T-helper 2 cell treated with Interferon-gamma antibody and Interleukin-4, amounts not matched to agents 5 μg/mL and 100 μg/mL, for 36 hours (primary cell): Measurements from ENCODE around the gene ACOT13.
A peak's percentile ranks its signal among the peaks of the same experiment; 100 is the strongest.
"Not testable (repeated sequence)": the region's sequence is repeated elsewhere in the genome, so short reads cannot be mapped to it uniquely, and the experiment has no call there.

Experiments used
- DNase-seq: peaks from one replicate; pipeline ENCODE4 v3.0.0; 2021; ENCODE audit warnings: low spot score
- H3K27ac Mint-ChIP-seq: one replicate; pipeline ENCODE4 v1.8.0; 2021; ENCODE audit warnings: mild to moderate bottlenecking, mixed read lengths
- H3K27me3 Mint-ChIP-seq: one replicate; pipeline ENCODE4 v1.8.0; 2021; ENCODE audit warnings: low read depth, mixed read lengths
- H3K36me3 Mint-ChIP-seq: one replicate; pipeline ENCODE4 v1.8.0; 2021; ENCODE audit warnings: low read depth, mixed read lengths
- H3K4me1 Mint-ChIP-seq: one replicate; pipeline ENCODE4 v1.8.0; 2021; ENCODE audit warnings: low read depth, mixed read lengths
- H3K4me3 Mint-ChIP-seq: one replicate; pipeline ENCODE4 v1.8.0; 2022; ENCODE audit warnings: mild to moderate bottlenecking, moderate library complexity, mixed read lengths
- H3K9me3 Mint-ChIP-seq: one replicate; pipeline ENCODE4 v1.8.0; 2021; ENCODE audit warnings: mixed read lengths

Gene ACOT13

GRCh38 chr6:24716602-24717148, 49.8 kb downstream of the ACOT13 start:
- not testable (repeated sequence) for DNase-seq, H3K27me3 Mint-ChIP-seq, H3K27ac Mint-ChIP-seq, H3K9me3 Mint-ChIP-seq
- H3K4me3 Mint-ChIP-seq, result peak overlapping the region; percentile 100
- peaks cover 73% of the 10 kb centered on the region for H3K36me3 Mint-ChIP-seq
- peaks cover 46% of the 10 kb centered on the region for H3K4me1 Mint-ChIP-seq

- DNase-seq, result no peak
- Mint-ChIP-seq H3K27ac (peak overlapping the region; percentile 100), H3K4me1 (peaks cover 43% of the 10 kb centered on the region), H3K27me3 (no peaks in the 10 kb centered on the region), H3K4me3 (peak overlapping the region; percentile 100), H3K36me3 (peaks cover 59% of the 10 kb centered on the region), H3K9me3 (no peaks in the 10 kb centered on the region)
Observed at GRCh38 chr6:24718449-24719124, 51.7 kb downstream of the ACOT13 start.

- Mint-ChIP-seq H3K36me3 (peaks cover 53% of the 10 kb centered on the region), H3K4me1 (peaks cover 37% of the 10 kb centered on the region), H3K9me3 (no peaks in the 10 kb centered on the region), H3K4me3 (peak within 1 kb of the TSS; percentile 100), H3K27ac (peak within 1 kb of the TSS; percentile 100), H3K27me3 (no peaks in the 10 kb centered on the region)
- DNase-seq, result peak; percentile 73
Observed at GRCh38 chr6:24719125-24719971, 52.5 kb downstream of the ACOT13 start, which contains the start of gene C6orf62. TSS of gene C6orf62 (minus strand) at chr6:24719154. CDS start at chr6:24718668, 486 bp downstream.

GRCh38 chr6:24720131-24720603, 53.3 kb downstream of the ACOT13 start:
- peaks cover 45% of the 10 kb centered on the region for H3K36me3 Mint-ChIP-seq
- peak overlapping the region; percentile 100 for H3K4me3 Mint-ChIP-seq
- H3K27ac Mint-ChIP-seq, result peak overlapping the region; percentile 100
- H3K9me3 Mint-ChIP-seq, result no peaks in the 10 kb centered on the region
- DNase-seq, result peak; percentile 85
- H3K27me3 Mint-ChIP-seq, result no peaks in the 10 kb centered on the region
- peaks cover 31% of the 10 kb centered on the region for H3K4me1 Mint-ChIP-seq

GRCh38 chr6:24720604-24721460, 54.0 kb downstream of the ACOT13 start:
- H3K27me3 Mint-ChIP-seq, result no peaks in the 10 kb centered on the region
- no peaks in the 10 kb centered on the region for H3K9me3 Mint-ChIP-seq
- H3K36me3 Mint-ChIP-seq, result peaks cover 39% of the 10 kb centered on the region
- peak overlapping the region; percentile 100 for H3K4me3 Mint-ChIP-seq
- H3K27ac Mint-ChIP-seq, result peak overlapping the region; percentile 100
- DNase-seq, result peak; percentile 100
- H3K4me1 Mint-ChIP-seq, result peaks cover 26% of the 10 kb centered on the region

GRCh38 chr6:24721461-24722215, 54.8 kb downstream of the ACOT13 start:
- Mint-ChIP-seq H3K4me1 (peaks cover 23% of the 10 kb centered on the region), H3K27me3 (no peaks in the 10 kb centered on the region), H3K36me3 (peaks cover 32% of the 10 kb centered on the region), H3K27ac (peak overlapping the region; percentile 100), H3K9me3 (no peaks in the 10 kb centered on the region), H3K4me3 (peak overlapping the region; percentile 100)
- DNase-seq, result no peak

- H3K27me3 Mint-ChIP-seq, result no peaks in the 10 kb centered on the region
- H3K27ac Mint-ChIP-seq, result no peak overlapping the region
- H3K4me1 Mint-ChIP-seq, result peaks cover 9% of the 10 kb centered on the region
- H3K9me3 Mint-ChIP-seq, result peaks cover under 1% of the 10 kb centered on the region
- no peak for DNase-seq
- H3K36me3 Mint-ChIP-seq, result peaks cover 15% of the 10 kb centered on the region
- no peak overlapping the region for H3K4me3 Mint-ChIP-seq
Observed at GRCh38 chr6:24723270-24723669, 56.4 kb downstream of the ACOT13 start.

- Mint-ChIP-seq H3K9me3 (peaks cover 33% of the 10 kb centered on the region), H3K27me3 (peaks cover 11% of the 10 kb centered on the region)
- not testable (repeated sequence) for H3K36me3 Mint-ChIP-seq, H3K4me3 Mint-ChIP-seq, H3K27ac Mint-ChIP-seq, H3K4me1 Mint-ChIP-seq, DNase-seq
Observed at GRCh38 chr6:24730653-24731052, 63.8 kb downstream of the ACOT13 start.

- Mint-ChIP-seq H3K27me3 (peaks cover 11% of the 10 kb centered on the region), H3K9me3 (peaks cover 33% of the 10 kb centered on the region)
- not testable (repeated sequence) for H3K4me3 Mint-ChIP-seq, H3K27ac Mint-ChIP-seq, DNase-seq, H3K36me3 Mint-ChIP-seq, H3K4me1 Mint-ChIP-seq
Observed at GRCh38 chr6:24731456-24732134, 64.7 kb downstream of the ACOT13 start.

GRCh38 chr6:24734166-24734565, 67.3 kb downstream of the ACOT13 start:
- Mint-ChIP-seq H3K9me3 (peaks cover 28% of the 10 kb centered on the region), H3K36me3 (peaks cover 8% of the 10 kb centered on the region), H3K4me3 (no peak overlapping the region)

GRCh38 chr6:24734710-24735109, 67.8 kb downstream of the ACOT13 start:
- H3K4me3 Mint-ChIP-seq, H3K27me3 Mint-ChIP-seq, H3K27ac Mint-ChIP-seq, H3K4me1 Mint-ChIP-seq, H3K36me3 Mint-ChIP-seq, DNase-seq: not testable (repeated sequence)
- peaks cover 25% of the 10 kb centered on the region for H3K9me3 Mint-ChIP-seq

More at GRCh38 chr6:24734166-24734565, 67.3 kb downstream of the ACOT13 start:
- DNase-seq, result no peak
- peaks cover 7% of the 10 kb centered on the region for H3K27me3 Mint-ChIP-seq
- H3K27ac Mint-ChIP-seq, result no peak overlapping the region
- peaks cover 1% of the 10 kb centered on the region for H3K4me1 Mint-ChIP-seq

- Mint-ChIP-seq H3K27me3 (peaks cover 3% of the 10 kb centered on the region), H3K27ac (no peak overlapping the region), H3K4me1 (peaks cover 18% of the 10 kb centered on the region), H3K4me3 (no peak overlapping the region), H3K9me3 (peaks cover 5% of the 10 kb centered on the region), H3K36me3 (peaks cover 3% of the 10 kb centered on the region)
- no peak for DNase-seq
Observed at GRCh38 chr6:24738741-24739140, 71.9 kb downstream of the ACOT13 start.
